Astrocyte (in vitro differentiated cells and primary cell): Measurements from ENCODE around the gene PLEKHA4. TPM values are rescaled to one million over a fixed set of nuclear protein-coding genes. Genes with fewer than 3 reads are reported as not detected.

Experiments
- DNase-seq: peaks from one replicate; pipeline ENCODE4 v3.0.0-alpha.2; 2010; ENCODE audit warnings: low read depth
- FAIRE-seq: peaks from 2 replicates; lab custom pipeline; 2011; peaks lifted over from hg19 to GRCh38; lab: Jason Lieb, UNC
- H2AFZ ChIP-seq: 2 replicates; pipeline ENCODE4 v1.6.0; 2012; ENCODE audit warnings: low read depth, low read length, inconsistent platforms
- H3K27ac ChIP-seq: 2 replicates; pipeline ENCODE4 v1.5.1; 2011; ENCODE audit warnings: low read depth, low read length, inconsistent platforms
- H3K27me3 ChIP-seq: 2 replicates; pipeline ENCODE4 v1.6.0; 2011; ENCODE audit warnings: low read length, inconsistent platforms; ENCODE audit not compliant: insufficient read depth
- H3K36me3 ChIP-seq: 2 replicates; pipeline ENCODE4 v1.5.1; 2011; ENCODE audit warnings: low read length, inconsistent platforms; ENCODE audit not compliant: insufficient read depth
- H3K4me1 ChIP-seq: 2 replicates; pipeline ENCODE4 v1.5.1; 2011; ENCODE audit warnings: low read length, inconsistent platforms; ENCODE audit not compliant: insufficient read depth
- H3K4me2 ChIP-seq: 2 replicates; pipeline ENCODE4 v1.6.0; 2012; ENCODE audit warnings: low read length, inconsistent platforms
- H3K4me3 ChIP-seq: 2 replicates; pipeline ENCODE4 v1.5.1; 2011; ENCODE audit warnings: low read depth, mild to moderate bottlenecking, low read length, inconsistent platforms; ENCODE audit not compliant: insufficient read depth
- H3K79me2 ChIP-seq: 2 replicates; pipeline ENCODE4 v1.6.0; 2012; ENCODE audit warnings: mild to moderate bottlenecking, low read length, inconsistent platforms; ENCODE audit not compliant: insufficient read depth
- H3K9ac ChIP-seq: 2 replicates; pipeline ENCODE4 v1.6.0; 2012; ENCODE audit warnings: mild to moderate bottlenecking, low read length, inconsistent platforms
- H3K9me3 ChIP-seq: 2 replicates; pipeline ENCODE4 v1.5.1; 2012; ENCODE audit warnings: low read depth, mild to moderate bottlenecking, low read length, inconsistent platforms; ENCODE audit not compliant: insufficient read depth
- H4K20me1 ChIP-seq: 2 replicates; pipeline ENCODE4 v1.6.0; 2012; ENCODE audit warnings: low read length, inconsistent platforms; ENCODE audit not compliant: insufficient read depth
- H3K27ac Mint-ChIP-seq: one replicate; pipeline ENCODE4 v1.8.0; 2021; ENCODE audit warnings: mild to moderate bottlenecking, mixed read lengths; ENCODE audit not compliant: unreplicated experiment
- H3K27me3 Mint-ChIP-seq: one replicate; pipeline ENCODE4 v1.8.0; 2021; ENCODE audit warnings: low read depth, mixed read lengths; ENCODE audit not compliant: unreplicated experiment
- H3K36me3 Mint-ChIP-seq: one replicate; pipeline ENCODE4 v1.8.0; 2021; ENCODE audit warnings: low read depth, mixed read lengths; ENCODE audit not compliant: unreplicated experiment
- H3K4me1 Mint-ChIP-seq: one replicate; pipeline ENCODE4 v1.8.0; 2021; ENCODE audit warnings: low read depth, mixed read lengths; ENCODE audit not compliant: unreplicated experiment
- H3K4me3 Mint-ChIP-seq: one replicate; pipeline ENCODE4 v1.8.0; 2021; ENCODE audit warnings: mild to moderate bottlenecking, moderate library complexity, mixed read lengths; ENCODE audit not compliant: unreplicated experiment
- H3K9me3 Mint-ChIP-seq: one replicate; pipeline ENCODE4 v1.8.0; 2021; ENCODE audit warnings: mild to moderate bottlenecking, mixed read lengths; ENCODE audit not compliant: unreplicated experiment
- EZH2 ChIP-seq: IDR thresholded peaks from 2 replicates; pipeline ENCODE4 v1.6.1; 2012; ENCODE audit warnings: mild to moderate bottlenecking, low read length, inconsistent platforms; ENCODE audit not compliant: insufficient read depth
- total RNA-seq: library from RNA; stranded (reverse); gene quantifications from 2 replicates; pipeline ENCODE4 v1.2.1, GENCODE V29; 2021
- TF ChIP-seq, protein P1 (sequence below): IDR thresholded peaks from 2 replicates; pipeline ENCODE4 v1.5.1; 2011; ENCODE audit warnings: low read depth, mild to moderate bottlenecking, inconsistent platforms, low read length, moderate library complexity; ENCODE audit not compliant: insufficient read depth

The PLEKHA4 gene
- total RNA-seq, 1 donor from 2014 or later, result 27.5 TPM

- H3K4me2 ChIP-seq, result no peak overlapping the region
- H3K9ac ChIP-seq, result no peak overlapping the region
- no peak overlapping the region for H3K27ac ChIP-seq
- H3K9me3 ChIP-seq, result no peaks in the 10 kb centered on the region
- no peaks in the 10 kb centered on the region for H3K27me3 ChIP-seq
- H3K4me3 Mint-ChIP-seq, result no peak overlapping the region
- no peak for FAIRE-seq
- H3K4me1 Mint-ChIP-seq, result no peaks in the 10 kb centered on the region
- H3K36me3 ChIP-seq, result peaks cover 4% of the 10 kb centered on the region
- no peaks in the 10 kb centered on the region for H4K20me1 ChIP-seq
- no peaks in the 10 kb centered on the region for H3K27me3 Mint-ChIP-seq
- no peak overlapping the region for H3K4me3 ChIP-seq
- no peak for TF ChIP-seq EZH2
- TF ChIP-seq, protein P1, sequence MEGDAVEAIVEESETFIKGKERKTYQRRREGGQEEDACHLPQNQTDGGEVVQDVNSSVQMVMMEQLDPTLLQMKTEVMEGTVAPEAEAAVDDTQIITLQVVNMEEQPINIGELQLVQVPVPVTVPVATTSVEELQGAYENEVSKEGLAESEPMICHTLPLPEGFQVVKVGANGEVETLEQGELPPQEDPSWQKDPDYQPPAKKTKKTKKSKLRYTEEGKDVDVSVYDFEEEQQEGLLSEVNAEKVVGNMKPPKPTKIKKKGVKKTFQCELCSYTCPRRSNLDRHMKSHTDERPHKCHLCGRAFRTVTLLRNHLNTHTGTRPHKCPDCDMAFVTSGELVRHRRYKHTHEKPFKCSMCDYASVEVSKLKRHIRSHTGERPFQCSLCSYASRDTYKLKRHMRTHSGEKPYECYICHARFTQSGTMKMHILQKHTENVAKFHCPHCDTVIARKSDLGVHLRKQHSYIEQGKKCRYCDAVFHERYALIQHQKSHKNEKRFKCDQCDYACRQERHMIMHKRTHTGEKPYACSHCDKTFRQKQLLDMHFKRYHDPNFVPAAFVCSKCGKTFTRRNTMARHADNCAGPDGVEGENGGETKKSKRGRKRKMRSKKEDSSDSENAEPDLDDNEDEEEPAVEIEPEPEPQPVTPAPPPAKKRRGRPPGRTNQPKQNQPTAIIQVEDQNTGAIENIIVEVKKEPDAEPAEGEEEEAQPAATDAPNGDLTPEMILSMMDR, result no peak
- no peaks in the 10 kb centered on the region for H3K4me1 ChIP-seq
- H3K27ac Mint-ChIP-seq, result no peak overlapping the region
- H3K9me3 Mint-ChIP-seq, result no peaks in the 10 kb centered on the region
- H3K36me3 Mint-ChIP-seq, result peaks cover 12% of the 10 kb centered on the region
- no peak overlapping the region for H2AFZ ChIP-seq
- no peak for DNase-seq
- no peaks in the 10 kb centered on the region for H3K79me2 ChIP-seq
Measured at GRCh38 chr19:48845384-48845783, 23.0 kb downstream of the PLEKHA4 start.

DNA sequence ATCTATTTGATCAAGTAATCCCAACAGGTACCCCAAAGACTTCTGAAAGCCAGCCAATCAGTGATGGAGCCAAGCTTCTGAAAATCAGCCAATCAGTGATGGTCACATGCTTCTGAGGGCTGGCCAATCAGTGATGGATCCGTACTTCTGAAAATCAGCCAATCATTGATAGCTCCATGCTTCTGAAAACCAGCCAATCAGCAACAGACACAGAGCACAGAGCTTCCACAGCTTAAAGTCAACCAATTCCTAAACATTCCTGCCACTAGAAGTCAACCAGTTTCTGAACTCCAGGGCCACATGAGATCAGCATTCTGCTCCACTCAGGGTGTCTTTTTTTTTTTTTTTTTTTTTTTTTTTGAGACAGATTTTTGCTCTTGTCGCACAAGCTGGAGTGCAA, 23.9 kb downstream of the PLEKHA4 start:
- Histone ChIP-seq H3K79me2 (no peaks in the 10 kb centered on the region), H3K4me3 (no peak overlapping the region), H2AFZ (no peak overlapping the region), H3K36me3 (peaks cover 4% of the 10 kb centered on the region), H4K20me1 (no peaks in the 10 kb centered on the region), H3K4me2 (no peak overlapping the region), H3K9ac (no peak overlapping the region), H3K27me3 (no peaks in the 10 kb centered on the region), H3K4me1 (no peaks in the 10 kb centered on the region), H3K27ac (no peak overlapping the region), H3K9me3 (no peaks in the 10 kb centered on the region)
- no peak overlapping the region for H3K27ac Mint-ChIP-seq
- DNase-seq (peak; percentile 42), FAIRE-seq (no peak)
- H3K4me3 Mint-ChIP-seq, result no peak overlapping the region
- peaks cover 14% of the 10 kb centered on the region for H3K36me3 Mint-ChIP-seq
- no peaks in the 10 kb centered on the region for H3K27me3 Mint-ChIP-seq
- H3K9me3 Mint-ChIP-seq, result no peaks in the 10 kb centered on the region
- H3K4me1 Mint-ChIP-seq, result no peaks in the 10 kb centered on the region
- TF ChIP-seq, protein P1, result no peak

DNA sequence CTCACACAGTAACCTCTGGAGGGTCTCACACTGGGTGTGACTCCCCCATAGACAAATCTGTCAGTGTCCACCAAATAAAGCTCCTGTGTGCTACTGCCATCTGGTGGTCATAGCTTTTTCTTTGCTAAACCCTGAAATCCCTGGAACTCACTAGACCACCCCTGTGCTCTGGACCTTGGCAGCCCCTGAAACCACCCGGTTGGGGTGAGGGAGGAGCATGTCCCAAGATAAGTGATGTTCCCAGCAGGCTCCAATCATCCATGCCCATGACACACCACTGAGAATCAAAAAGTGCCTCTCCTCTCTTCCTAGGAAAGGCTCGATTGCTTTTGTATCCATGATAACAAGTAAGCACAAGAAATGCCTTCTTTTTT, 25.6 kb downstream of the PLEKHA4 start:
- no peak overlapping the region for H3K4me2 ChIP-seq
- no peak overlapping the region for H2AFZ ChIP-seq
- Mint-ChIP-seq H3K4me3 (no peak overlapping the region), H3K9me3 (no peaks in the 10 kb centered on the region), H3K36me3 (peaks cover 17% of the 10 kb centered on the region), H3K27ac (no peak overlapping the region), H3K27me3 (no peaks in the 10 kb centered on the region), H3K4me1 (no peaks in the 10 kb centered on the region)
- H3K4me1 ChIP-seq, result no peaks in the 10 kb centered on the region
- H3K9me3 ChIP-seq, result no peaks in the 10 kb centered on the region
- peak; percentile 18 for DNase-seq
- no peaks in the 10 kb centered on the region for H3K27me3 ChIP-seq
- peaks cover 4% of the 10 kb centered on the region for H3K36me3 ChIP-seq
- FAIRE-seq, result no peak
- TF ChIP-seq, protein P1, result peak; percentile 80
- no peak for TF ChIP-seq EZH2
- no peak overlapping the region for H3K4me3 ChIP-seq
- no peaks in the 10 kb centered on the region for H4K20me1 ChIP-seq
- H3K27ac ChIP-seq, result no peak overlapping the region
- H3K9ac ChIP-seq, result no peak overlapping the region
- H3K79me2 ChIP-seq, result no peaks in the 10 kb centered on the region
